HFF-Myc (cell line): ENCODE data around the gene SCARB1.

Source experiments
- DNase-seq: peaks from one replicate; pipeline ENCODE4 v3.0.0-alpha.2; 2011; ENCODE audit warnings: low read depth; ENCODE audit errors: extremely low read depth
- H3K4me3 ChIP-seq: replicated peaks from 2 replicates; pipeline ENCODE4 v1.5.1; 2011; ENCODE audit warnings: low read depth, mild to moderate bottlenecking, control low read depth, low read length
- TF ChIP-seq, protein P1 (sequence below): IDR thresholded peaks from 2 replicates; pipeline ENCODE4 v1.5.1; 2012; ENCODE audit warnings: mild to moderate bottlenecking, low read depth, low read length, control low read depth; ENCODE audit errors: missing control alignments

The SCARB1 gene

DNA sequence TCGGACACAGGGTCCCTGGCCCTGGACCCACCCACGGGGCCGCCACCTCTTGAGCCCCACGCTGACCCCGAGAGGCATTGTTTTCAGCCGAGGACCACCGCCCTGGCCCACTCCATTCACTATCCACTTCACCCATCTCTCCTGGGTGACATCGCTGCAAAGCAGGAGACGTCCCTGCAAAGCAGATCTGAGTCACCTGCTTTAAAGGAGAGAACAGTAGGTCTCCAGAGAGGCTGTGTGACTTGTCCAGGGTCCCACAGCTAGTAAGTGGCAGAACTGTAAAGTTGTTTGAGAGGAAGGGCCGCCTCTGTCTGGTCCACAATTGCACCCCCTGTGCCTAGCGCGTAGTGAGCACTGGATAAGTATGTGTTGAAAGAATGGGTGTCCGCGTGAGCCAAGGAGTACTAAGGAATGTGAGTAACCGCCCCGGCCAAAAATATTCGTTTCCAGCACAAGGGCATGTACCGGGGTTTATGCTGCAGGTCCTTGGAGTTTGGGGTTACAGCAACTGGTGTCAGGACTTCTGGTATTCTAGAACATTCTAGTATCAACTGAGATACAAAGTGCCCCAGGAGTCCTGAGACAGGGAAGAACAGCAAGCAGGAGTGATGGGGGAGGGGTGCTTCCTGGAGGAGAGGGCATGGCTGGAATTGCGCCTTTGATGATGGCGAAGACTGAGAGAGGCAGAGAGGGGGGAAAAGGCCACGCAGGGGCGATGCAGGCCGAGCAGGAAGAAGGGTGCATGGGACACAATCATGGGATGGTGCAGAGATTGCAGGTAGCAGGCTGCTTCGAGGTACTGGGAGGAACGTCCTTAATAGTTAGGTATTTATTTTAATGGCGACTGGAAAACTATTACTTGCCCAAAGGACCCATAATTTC is 91.1 kb downstream of the SCARB1 start:
- H3K4me3 ChIP-seq, result no peak overlapping the region
- no peak for DNase-seq
- TF ChIP-seq, protein P1, sequence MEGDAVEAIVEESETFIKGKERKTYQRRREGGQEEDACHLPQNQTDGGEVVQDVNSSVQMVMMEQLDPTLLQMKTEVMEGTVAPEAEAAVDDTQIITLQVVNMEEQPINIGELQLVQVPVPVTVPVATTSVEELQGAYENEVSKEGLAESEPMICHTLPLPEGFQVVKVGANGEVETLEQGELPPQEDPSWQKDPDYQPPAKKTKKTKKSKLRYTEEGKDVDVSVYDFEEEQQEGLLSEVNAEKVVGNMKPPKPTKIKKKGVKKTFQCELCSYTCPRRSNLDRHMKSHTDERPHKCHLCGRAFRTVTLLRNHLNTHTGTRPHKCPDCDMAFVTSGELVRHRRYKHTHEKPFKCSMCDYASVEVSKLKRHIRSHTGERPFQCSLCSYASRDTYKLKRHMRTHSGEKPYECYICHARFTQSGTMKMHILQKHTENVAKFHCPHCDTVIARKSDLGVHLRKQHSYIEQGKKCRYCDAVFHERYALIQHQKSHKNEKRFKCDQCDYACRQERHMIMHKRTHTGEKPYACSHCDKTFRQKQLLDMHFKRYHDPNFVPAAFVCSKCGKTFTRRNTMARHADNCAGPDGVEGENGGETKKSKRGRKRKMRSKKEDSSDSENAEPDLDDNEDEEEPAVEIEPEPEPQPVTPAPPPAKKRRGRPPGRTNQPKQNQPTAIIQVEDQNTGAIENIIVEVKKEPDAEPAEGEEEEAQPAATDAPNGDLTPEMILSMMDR, result no peak

DNA sequence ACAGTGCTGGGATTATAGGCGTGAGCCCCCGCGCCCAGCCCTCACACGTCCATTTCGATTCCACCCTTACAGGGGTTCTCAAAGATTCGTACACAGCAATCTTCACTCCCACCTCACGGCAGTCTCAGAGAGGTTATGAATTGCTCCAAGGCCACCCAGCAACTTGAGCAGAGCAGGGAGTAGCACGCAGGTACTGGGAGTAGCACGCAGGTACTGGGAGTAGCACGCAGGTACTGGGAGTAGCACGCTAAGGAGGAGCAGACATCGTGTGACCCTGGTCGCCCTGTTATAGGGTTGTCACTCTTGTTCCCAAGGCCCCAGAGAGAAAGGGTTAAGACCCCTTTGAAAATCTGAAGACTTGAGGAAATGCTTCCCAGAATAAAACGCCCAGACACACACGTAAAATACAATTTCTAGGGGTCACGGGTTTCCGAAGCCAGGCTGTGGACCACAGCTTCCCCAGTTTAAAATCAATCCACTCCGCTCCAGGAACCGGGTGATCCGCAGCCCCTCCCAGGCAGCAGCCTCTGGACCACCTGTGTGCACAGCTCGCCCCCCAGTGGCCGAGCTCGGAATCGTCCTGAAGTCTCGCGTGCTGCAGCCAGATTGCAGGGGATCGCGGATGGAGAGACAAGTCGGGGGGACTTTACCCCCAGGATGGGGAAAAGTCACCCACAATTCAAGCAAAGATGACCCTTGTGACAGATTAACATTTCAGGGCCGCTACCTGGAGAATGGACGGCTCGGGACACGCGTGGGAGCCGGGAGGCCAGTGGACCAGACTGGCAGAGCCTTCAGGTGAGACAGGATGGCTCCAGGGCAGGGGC is 92.0 kb downstream of the SCARB1 start:
- DNase-seq, result no peak
- H3K4me3 ChIP-seq, result no peak overlapping the region
- TF ChIP-seq, protein P1, result peak; percentile 98

DNA sequence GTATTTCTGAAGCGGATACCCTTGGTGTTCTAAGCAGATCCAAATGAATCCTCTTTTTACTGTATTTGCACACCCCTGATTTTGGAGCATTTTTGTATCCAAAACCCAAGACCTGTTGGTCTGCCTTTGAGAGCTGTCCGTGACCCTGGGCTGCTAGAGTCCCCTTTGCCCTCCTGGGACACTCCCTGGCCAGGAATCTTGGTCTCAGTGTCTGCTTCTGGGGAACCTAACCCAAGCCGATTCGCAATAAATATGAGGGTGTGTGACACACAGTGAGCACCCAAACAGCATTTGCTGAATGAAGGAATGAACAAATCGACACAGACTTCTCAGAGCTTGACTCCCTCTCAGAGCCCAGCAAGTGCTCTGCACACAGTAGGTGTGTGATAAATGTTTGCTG is 92.9 kb downstream of the SCARB1 start:
- TF ChIP-seq, protein P1, result no peak
- no peak for DNase-seq
- H3K4me3 ChIP-seq, result no peak overlapping the region

DNA sequence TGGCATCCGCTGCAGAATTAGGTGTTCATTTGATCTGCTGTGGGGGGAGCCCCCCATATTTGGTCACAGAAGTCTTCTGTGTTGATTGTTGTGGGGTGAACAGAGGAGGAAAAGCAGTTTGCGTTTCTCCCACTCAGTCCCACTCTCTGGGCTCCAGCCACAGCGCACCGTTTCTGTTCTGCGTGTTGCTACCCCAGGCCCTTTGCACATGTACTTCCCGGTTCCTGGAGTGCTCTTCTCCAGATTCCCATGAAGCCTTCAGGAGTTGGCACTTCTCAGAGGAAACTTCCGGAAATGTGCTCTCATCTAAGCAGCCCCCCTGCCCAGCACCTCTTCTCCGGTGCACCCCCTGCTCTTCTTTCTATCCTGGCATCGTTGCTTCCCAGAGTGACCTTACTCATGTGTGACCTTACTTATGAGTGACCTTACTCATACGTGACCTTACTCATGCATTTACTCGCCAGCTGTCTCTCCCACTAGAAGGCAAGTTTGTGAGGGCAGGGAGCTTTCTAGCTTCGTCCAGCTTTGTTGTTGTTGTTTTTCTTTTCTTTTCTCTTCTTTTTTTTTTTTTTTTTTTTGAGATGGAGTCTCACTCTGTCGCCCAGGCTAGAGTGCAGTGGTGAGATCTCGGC is 93.7 kb downstream of the SCARB1 start:
- no peak overlapping the region for H3K4me3 ChIP-seq
- no peak for DNase-seq
- TF ChIP-seq, protein P1, result no peak

DNA sequence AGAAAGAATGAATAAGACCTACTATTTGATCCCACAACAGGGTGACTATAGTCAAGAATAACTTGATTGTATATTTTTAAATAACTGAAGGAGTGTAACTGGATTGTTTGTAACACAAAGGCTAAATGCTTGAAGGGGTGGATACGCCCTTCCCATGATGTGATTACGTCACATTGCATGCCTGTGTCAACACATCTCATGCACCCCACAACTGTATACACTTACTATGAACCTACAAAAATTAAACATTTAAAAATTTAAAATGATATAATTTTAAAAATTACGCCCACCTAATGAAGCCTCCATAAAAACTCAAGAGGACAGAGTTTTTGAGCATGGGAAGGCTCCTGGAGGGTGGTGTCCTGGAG is 94.5 kb downstream of the SCARB1 start:
- TF ChIP-seq, protein P1, result no peak
- DNase-seq, result no peak
- H3K4me3 ChIP-seq, result no peak overlapping the region

DNA sequence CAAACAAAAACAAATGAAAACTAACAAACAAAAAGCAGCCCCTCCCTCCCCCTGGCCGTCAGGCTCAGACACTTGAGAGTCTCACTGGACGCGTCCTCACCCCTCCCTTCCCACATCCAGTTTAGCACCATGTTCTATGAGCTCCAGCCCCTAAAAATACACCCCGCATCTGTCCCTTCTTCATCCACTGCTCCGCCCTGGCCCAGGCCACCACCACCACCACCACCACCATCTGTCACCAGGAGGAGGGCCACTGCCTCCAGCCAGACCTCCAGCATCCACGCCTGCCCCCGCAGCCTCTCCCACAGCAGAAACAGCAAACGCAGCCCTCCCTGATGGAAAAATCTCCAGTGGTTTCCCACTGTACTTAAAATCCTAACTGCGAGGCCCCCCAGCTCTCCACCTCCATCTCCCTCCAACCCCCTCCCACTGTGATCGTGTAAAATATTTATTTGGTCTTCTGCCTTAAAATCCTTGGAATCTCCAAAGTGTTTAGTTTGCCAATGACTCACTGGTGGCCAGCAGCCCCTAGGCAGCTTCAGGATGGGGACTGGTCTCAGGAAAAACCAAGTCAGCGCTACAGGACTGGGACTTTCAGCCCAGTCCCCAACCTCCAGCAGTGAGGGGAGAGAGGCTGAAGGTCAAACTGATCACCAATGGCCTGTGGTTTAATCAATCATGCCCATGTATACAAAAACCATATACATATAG is 95.1 kb downstream of the SCARB1 start:
- DNase-seq, result no peak
- TF ChIP-seq, protein P1, result no peak
- H3K4me3 ChIP-seq, result no peak overlapping the region
